ENCODE results near the gene DICER1. TPM values are rescaled to one million over a fixed set of nuclear protein-coding genes. Genes with fewer than 3 reads are reported as not detected.

The DICER1 gene
- polyA plus RNA-seq, 3 donors = 26.5 to 38.4 (median 34.7) TPM

GRCh38 chr14:95192311-95192710, 35.0 kb upstream of the DICER1 start:
- Histone ChIP-seq H3K36me3 (replicated peaks in 1 of 2; ENCODE audit: control insufficient read depth in 1 of 2, insufficient read depth in 2 of 2, low read length in 2 of 2) (peaks cover 2 to 6% of the 10 kb centered on the region in 2 donors), H4K20me1 (ENCODE audit: insufficient read depth, low read length) (no peaks in the 10 kb centered on the region), H3K27me3 (ENCODE audit: control insufficient read depth in 2 of 2, insufficient read depth in 2 of 2, low read length in 2 of 2) (no peaks in the 10 kb centered on the region), H3K79me2 (ENCODE audit: insufficient read depth, low read length) (no peaks in the 10 kb centered on the region), H3K4me3 (replicated peaks in 1 of 3; ENCODE audit: low read depth in 2 of 3, low read length in 3 of 3) (no peak overlapping the region), H3K4me1 (ENCODE audit: control insufficient read depth in 1 of 2, insufficient read depth in 2 of 2, low read length in 2 of 2) (peaks cover 27 to 43% of the 10 kb centered on the region in 2 donors), H3K27ac (ENCODE audit: low read depth in 1 of 2, low read length in 2 of 2) (no peak overlapping the region), H3K4me2 (replicated peaks; ENCODE audit: extremely low read depth, low read length, poor library complexity, severe bottlenecking) (no peak overlapping the region), H3K9me3 (replicated peaks in 1 of 2; ENCODE audit: control insufficient read depth in 1 of 2, insufficient read depth in 1 of 2, low read length in 2 of 2) (peaks cover 0 to 5% of the 10 kb centered on the region in 2 donors), H2AFZ (ENCODE audit: insufficient read depth, low read depth, low read length, poor library complexity, severe bottlenecking) (no peak overlapping the region), H3K9ac (ENCODE audit: insufficient read depth, low read length, poor library complexity, severe bottlenecking) (no peak overlapping the region)
- Mint-ChIP-seq H3K27me3 (ENCODE audit: low read depth in 3 of 3) (peaks cover 0 to 3% (median 0%) of the 10 kb centered on the region in 3 donors), H3K36me3 (peaks cover 66 to 71% of the 10 kb centered on the region in 2 donors), H3K4me3 (no peak overlapping the region), H3K27ac (no peak overlapping the region), H3K9me3 (peaks cover 0 to 8% (median 7%) of the 10 kb centered on the region in 7 donors), H3K4me1 (peaks cover 47% of the 10 kb centered on the region)
- WGBS (ENCODE audit: insufficient coverage) = 80% methylated on average over 1 of the region's 6 CpGs
- DNase-seq = no peak
- TF ChIP-seq CTCF (IDR thresholded peaks at IDR 0.05) = no peak
- intact Hi-C loops (cut with micrococcal nuclease) = no loop called here

- Histone ChIP-seq H3K36me3 (replicated peaks in 1 of 2; ENCODE audit: control insufficient read depth in 1 of 2, insufficient read depth in 2 of 2, low read length in 2 of 2) (peaks cover 2 to 6% of the 10 kb centered on the region in 2 donors), H3K4me3 (replicated peaks in 1 of 3; ENCODE audit: low read depth in 2 of 3, low read length in 3 of 3) (peak overlapping the region in 1 of 3 experiments; percentile 40), H3K4me2 (replicated peaks; ENCODE audit: extremely low read depth, low read length, poor library complexity, severe bottlenecking) (peak overlapping the region; percentile 43), H2AFZ (ENCODE audit: insufficient read depth, low read depth, low read length, poor library complexity, severe bottlenecking) (peak overlapping the region; percentile 60), H3K9ac (ENCODE audit: insufficient read depth, low read length, poor library complexity, severe bottlenecking) (peak overlapping the region; percentile 10), H3K9me3 (replicated peaks in 1 of 2; ENCODE audit: control insufficient read depth in 1 of 2, insufficient read depth in 1 of 2, low read length in 2 of 2) (peaks cover 0 to 5% of the 10 kb centered on the region in 2 donors), H3K27me3 (ENCODE audit: control insufficient read depth in 2 of 2, insufficient read depth in 2 of 2, low read length in 2 of 2) (no peaks in the 10 kb centered on the region), H4K20me1 (ENCODE audit: insufficient read depth, low read length) (no peaks in the 10 kb centered on the region), H3K4me1 (ENCODE audit: control insufficient read depth in 1 of 2, insufficient read depth in 2 of 2, low read length in 2 of 2) (peaks cover 34 to 50% of the 10 kb centered on the region in 2 donors), H3K79me2 (ENCODE audit: insufficient read depth, low read length) (peaks cover 5% of the 10 kb centered on the region), H3K27ac (ENCODE audit: low read depth in 1 of 2, low read length in 2 of 2) (peak overlapping the region; percentile 14 to 74)
- intact Hi-C loops (cut with micrococcal nuclease) = no loop called here
- peaks cover 0 to 8% (median 7%) of the 10 kb centered on the region in 7 donors for H3K9me3 Mint-ChIP-seq
- peak; percentile 34 to 40 (median 34) for DNase-seq
- H3K36me3 Mint-ChIP-seq = peaks cover 64 to 73% of the 10 kb centered on the region in 2 donors
- 54% methylated on average over 17 of the region's 21 CpGs for WGBS (ENCODE audit: insufficient coverage)
- H3K4me1 Mint-ChIP-seq = peaks cover 48% of the 10 kb centered on the region
- no peak for TF ChIP-seq CTCF (IDR thresholded peaks at IDR 0.05)
- peak overlapping the region in 6 of 7 donors; percentile 19 to 92 (median 74) for H3K27ac Mint-ChIP-seq
- H3K4me3 Mint-ChIP-seq = peak overlapping the region in 1 of 2 donors; percentile 67
- H3K27me3 Mint-ChIP-seq (ENCODE audit: low read depth in 3 of 3) = peaks cover 0 to 3% (median 0%) of the 10 kb centered on the region in 3 donors
These were observed 34.3 kb upstream of the DICER1 start for GRCh38 chr14:95191445-95192199.

All from CD14-positive monocyte (primary cell).